C1 segment of cervical spinal cord (tissue), 14 donors: Measurements from ENCODE around the gene GUCA2A.

ENCODE experiments used
- DNase-seq, 14 donors: peaks; one replicate each; lab custom pipeline; 2025; lab: John Stamatoyannopoulos, UW

The GUCA2A gene

GRCh38 chr1:42177541-42177981 is 13.0 kb upstream of the GUCA2A start:
- DNase-seq = peak in 10 of 14 donors; percentile 11 to 74 (median 42)

GRCh38 chr1:42176902-42177519 is 12.5 kb upstream of the GUCA2A start:
- DNase-seq = peak in 3 of 14 donors; percentile 13 to 31 (median 16)

DNA sequence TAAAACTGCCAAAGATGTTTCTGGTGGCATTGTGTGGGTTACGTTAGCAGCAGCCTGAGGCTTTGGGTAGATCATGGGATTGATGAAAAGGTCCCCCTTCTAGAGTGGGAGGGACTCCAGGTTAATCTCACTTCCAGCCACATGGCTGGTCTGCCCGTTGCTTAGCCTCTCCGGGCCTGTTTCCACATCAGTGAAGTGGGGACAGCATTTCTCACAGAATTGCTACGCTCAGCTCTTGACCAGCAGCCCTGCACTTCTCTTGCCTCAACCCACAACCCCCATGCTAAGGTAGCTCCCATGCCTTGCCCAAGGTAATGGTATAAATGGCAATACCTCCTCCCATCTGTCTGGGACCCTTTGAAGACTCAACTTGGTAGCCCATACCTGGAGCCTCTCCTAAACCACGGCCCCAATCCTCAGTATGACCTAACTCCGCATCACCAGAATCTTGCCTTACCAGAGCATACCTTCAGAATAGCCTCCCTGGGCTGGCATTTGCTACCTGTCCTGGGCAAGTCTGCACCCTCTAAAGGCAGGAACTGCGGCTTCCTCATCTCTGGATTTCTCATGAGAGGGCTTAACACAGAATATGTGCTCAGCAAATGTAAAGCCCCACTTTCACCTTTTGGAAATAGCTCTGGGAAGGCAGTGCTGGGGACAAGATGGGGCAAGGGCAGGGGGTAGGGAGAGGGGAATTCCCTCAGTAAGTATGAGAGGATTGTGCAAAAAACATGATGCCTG is 10.9 kb upstream of the GUCA2A start:
- no peak for DNase-seq

DNA sequence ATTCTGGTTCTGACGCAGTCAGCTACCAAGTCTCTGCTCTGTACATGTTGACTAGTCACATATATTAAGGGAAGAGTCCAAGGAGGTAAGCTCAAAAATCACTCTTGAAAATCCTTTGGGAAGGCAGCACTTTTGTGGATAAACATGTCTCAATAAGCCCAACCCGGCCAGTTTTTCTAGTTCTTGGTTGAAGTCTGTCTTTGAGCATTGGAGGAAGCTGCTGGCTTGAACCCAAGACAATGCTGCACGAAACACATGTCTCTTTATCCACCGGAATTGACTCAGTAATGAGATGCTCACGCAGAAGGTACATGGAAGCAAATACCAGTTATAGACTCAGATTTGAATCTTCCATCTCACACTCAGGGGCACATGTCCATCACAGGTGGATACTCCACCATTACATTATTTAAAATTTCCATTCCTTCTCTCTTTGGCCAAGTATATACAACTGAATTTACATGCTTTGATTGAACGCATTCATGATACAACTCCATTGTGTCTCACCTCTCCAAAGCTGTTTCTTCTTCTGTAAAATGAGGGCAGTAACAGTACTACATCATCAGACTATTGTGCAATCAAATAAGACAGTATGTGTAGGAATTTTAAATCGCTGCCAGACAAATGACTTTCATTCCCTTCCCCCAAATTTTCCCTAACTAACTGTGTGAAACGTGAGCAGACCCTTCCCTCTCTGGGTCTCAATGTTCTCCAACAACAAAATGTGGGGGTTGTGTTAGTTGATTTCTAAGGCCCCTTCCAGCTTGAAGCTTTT is 9.6 kb upstream of the GUCA2A start:
- DNase-seq = peak in 1 of 14 donors; percentile 2

DNA sequence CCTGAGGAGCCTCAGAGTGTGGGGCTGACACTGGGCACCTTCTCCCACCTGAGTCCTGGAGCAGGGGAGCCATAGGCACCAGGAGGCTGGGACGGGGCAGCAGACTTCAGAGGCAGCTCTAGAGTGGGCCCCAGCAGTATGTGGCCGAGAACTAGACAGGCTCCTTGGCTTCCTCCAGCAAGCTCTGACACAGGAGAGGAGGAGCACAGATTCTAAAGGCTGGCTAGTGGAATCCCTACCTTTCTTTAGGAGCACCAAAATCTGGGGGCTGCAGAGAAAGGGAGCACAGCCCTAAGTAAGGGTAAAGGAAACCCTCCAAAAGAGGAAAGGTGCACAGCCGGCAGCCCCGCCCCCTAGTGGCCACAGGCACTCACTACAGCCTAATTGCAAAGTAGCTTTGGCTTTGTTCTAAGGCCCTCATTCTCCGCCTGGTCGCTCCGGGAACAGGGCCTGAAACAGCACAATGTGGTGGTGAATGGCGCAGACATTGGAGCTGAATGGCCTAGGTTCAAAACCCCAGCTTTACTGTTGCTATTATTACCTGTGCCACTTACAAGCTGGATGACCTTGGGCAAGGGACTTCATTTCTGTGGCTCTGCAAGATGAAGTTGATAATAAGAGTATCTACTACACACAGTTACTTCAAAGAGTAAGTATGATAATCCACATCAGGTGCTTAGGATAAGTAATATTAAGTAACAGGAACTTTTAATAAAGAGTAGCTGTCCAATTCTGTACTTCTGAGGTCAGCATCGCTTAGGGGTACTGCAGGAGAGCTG is 8.8 kb upstream of the GUCA2A start:
- DNase-seq = peak in 12 of 14 donors; percentile 12 to 74 (median 42)

GRCh38 chr1:42172381-42173133 is 8.0 kb upstream of the GUCA2A start:
- no peak for DNase-seq

- DNase-seq = no peak
Measured at GRCh38 chr1:42171679-42172266, 7.2 kb upstream of the GUCA2A start.

GRCh38 chr1:42170779-42171621 is 6.5 kb upstream of the GUCA2A start:
- no peak for DNase-seq

- no peak for DNase-seq
Measured at GRCh38 chr1:42168763-42169162, 4.2 kb upstream of the GUCA2A start.

DNA sequence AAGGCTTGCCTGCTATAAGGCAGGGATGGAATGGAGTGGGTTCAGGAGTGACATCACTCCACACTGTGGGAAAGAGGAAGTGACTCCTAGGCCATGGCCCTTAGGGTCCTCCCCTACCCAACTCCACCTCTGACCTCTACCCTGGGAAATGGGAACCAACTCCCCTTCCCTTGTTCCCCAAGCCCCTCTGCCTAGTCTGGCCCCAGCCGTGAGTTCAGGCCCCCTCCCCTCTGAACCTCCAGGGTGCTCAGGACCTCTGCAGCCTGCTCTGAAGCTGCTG is 3.8 kb upstream of the GUCA2A start:
- DNase-seq = no peak

DNA sequence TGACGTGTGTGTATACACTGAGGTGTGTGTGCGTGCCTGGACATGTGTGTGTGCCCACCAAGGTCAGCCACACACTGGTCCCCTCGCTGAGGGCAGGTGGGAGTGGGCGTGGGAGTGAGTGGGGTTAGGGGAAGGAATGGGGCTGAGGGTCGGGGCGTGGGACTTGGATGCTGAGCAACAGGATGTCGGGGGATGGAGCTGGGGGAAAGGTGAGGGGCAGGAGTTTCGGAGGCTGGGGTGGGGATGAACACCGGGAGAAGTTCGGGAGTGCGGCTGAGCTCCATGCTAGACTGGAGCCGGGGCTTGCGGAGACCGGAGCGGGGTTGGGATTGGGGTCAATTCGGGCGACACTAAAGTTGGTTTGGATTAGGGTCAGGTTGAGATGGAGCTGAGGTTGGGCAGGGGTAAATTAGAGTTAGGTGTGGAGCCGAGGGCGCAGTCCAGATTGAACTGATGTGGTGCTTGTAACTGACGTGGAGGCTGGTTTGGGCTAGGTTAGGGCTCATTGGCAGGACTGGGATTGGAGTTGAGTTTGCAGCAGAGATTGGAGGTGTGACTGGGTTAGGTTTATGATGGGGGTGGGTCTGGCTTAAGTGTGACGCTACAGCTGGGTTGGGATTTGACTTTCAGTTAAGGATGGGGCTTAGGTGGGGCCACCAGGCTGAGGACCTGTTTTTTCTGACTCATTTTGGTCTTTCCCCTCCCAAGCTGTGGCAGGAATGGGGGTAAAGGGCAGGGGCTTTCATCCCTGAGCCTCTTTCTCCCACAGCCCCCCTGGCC is 3.3 kb upstream of the GUCA2A start:
- DNase-seq = no peak

- DNase-seq = no peak
Measured at GRCh38 chr1:42165511-42166210, 1.1 kb upstream of the GUCA2A start.

GRCh38 chr1:42163536-42164503 is 725 bp downstream of the GUCA2A start:
- no peak for DNase-seq

- no peak for DNase-seq
Measured at GRCh38 chr1:42163114-42163513, 1.4 kb downstream of the GUCA2A start.

DNA sequence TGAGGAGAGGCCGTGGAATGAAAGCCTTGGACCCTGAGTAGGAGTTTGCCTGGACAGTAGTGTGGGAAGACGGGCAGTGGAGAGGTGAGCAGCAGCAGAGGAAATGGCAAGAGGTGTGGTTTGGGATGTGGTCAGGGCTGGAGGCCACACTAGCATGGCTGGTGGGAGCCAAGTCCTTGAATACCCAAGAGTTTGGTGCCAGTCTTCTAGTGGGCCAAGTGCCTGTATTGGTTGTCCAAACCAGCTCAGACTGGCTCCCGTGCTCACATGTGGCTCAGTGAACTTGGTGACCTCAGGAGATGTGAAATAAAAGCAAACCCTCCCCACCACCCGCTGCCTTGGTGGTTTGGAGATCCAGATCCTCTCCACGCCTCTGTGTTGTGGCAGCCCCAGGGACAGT is 2.4 kb downstream of the GUCA2A start:
- DNase-seq = no peak

- no peak for DNase-seq
Measured at GRCh38 chr1:42158189-42158588, 6.4 kb downstream of the GUCA2A start.

DNA sequence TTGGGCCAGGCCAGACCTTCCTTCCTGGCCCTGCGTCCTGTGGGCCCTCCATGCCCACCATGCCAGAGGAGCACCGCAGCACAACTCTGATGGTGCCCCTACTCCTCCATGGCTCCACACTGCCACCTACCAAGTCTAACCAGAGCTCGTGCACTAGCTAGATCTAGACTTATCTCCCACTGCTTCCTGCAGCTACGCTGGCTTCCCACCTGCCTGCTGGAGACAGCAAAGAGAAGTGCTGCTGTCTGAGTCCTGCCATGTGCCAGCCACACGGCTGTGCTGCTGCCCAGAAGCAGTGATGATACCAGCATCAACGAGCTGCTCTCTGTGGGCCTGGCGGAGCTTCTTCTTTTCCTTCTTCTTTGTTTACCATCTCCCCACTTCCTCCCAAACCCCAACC is 6.9 kb downstream of the GUCA2A start:
- DNase-seq = no peak
